ENCODE results near the gene TAS2R31. TPM values are rescaled to one million over a fixed set of nuclear protein-coding genes. Genes with fewer than 3 reads are reported as not detected.

Gene TAS2R31
- total RNA-seq, 1 experiment from 2014 or later = 1.7 TPM

- peak overlapping the region in 2 of 3 experiments; percentile 6 to 60; a peak in 1 of 7 replicates for H3K27ac Mint-ChIP-seq
- H3K27ac ChIP-seq (ENCODE audit: insufficient read length, low read depth, low read length) = no peak overlapping the region
- no peak for DNase-seq
- H3K36me3 Mint-ChIP-seq (ENCODE audit: insufficient read depth in 1 of 3, low read depth in 3 of 3) = no peaks in the 10 kb centered on the region; a peak in 2 of 7 replicates
- H3K4me3 Mint-ChIP-seq = no peak overlapping the region
- no peak overlapping the region for H3K4me2 ChIP-seq (ENCODE audit: insufficient read depth, insufficient read length, low read length)
- H3K27me3 ChIP-seq (ENCODE audit: insufficient read depth, low read length) = no peaks in the 10 kb centered on the region
- H3K9me3 Mint-ChIP-seq = no peaks in the 10 kb centered on the region
- H3K79me1 ChIP-seq (ENCODE audit: insufficient read depth, low read depth, low read length, poor library complexity, severe bottlenecking) = no peaks in the 10 kb centered on the region
- no peak overlapping the region for H3K9ac ChIP-seq (ENCODE audit: extremely low read depth, insufficient read length, low read length)
- H3K23ac ChIP-seq (ENCODE audit: insufficient read length, low read depth, low read length) = no peak overlapping the region
- no peaks in the 10 kb centered on the region for H3K79me2 ChIP-seq (ENCODE audit: insufficient read depth, low read length)
- H3K56ac ChIP-seq (ENCODE audit: insufficient read length, low read depth, low read length) = no peak overlapping the region
- H3K18ac ChIP-seq (ENCODE audit: insufficient read length, low read depth, low read length) = no peak overlapping the region
- TF ChIP-seq, protein P1, sequence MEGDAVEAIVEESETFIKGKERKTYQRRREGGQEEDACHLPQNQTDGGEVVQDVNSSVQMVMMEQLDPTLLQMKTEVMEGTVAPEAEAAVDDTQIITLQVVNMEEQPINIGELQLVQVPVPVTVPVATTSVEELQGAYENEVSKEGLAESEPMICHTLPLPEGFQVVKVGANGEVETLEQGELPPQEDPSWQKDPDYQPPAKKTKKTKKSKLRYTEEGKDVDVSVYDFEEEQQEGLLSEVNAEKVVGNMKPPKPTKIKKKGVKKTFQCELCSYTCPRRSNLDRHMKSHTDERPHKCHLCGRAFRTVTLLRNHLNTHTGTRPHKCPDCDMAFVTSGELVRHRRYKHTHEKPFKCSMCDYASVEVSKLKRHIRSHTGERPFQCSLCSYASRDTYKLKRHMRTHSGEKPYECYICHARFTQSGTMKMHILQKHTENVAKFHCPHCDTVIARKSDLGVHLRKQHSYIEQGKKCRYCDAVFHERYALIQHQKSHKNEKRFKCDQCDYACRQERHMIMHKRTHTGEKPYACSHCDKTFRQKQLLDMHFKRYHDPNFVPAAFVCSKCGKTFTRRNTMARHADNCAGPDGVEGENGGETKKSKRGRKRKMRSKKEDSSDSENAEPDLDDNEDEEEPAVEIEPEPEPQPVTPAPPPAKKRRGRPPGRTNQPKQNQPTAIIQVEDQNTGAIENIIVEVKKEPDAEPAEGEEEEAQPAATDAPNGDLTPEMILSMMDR (conservative IDR thresholded peaks at IDR 0.05) = no peak
- H3K23me2 ChIP-seq (ENCODE audit: insufficient read length, low read depth, low read length, poor library complexity, severe bottlenecking) = no peaks in the 10 kb centered on the region
- H4K8ac ChIP-seq (replicated peaks; ENCODE audit: insufficient read length, low read depth, low read length) = no peak overlapping the region
- H4K20me1 ChIP-seq (ENCODE audit: control insufficient read depth, insufficient read depth, insufficient read length) = no peaks in the 10 kb centered on the region
- H3K4me1 Mint-ChIP-seq = 0 out of 4 replicates have a peak, but pooled peaks cover 0 to 2% of the 10 kb centered on the region in 2 experiments
- no CpG with 5 or more reads among the region's 4 CpGs for WGBS (ENCODE audit: extremely low coverage, insufficient read length, low lambda C conversion rate)
- no peak overlapping the region for H2BK15ac ChIP-seq (ENCODE audit: low read depth, low read length)
- no peak overlapping the region for H2BK20ac ChIP-seq (ENCODE audit: low read depth, low read length, poor library complexity, severe bottlenecking)
- no peaks in the 10 kb centered on the region for H3K9me3 ChIP-seq (ENCODE audit: control insufficient read depth, low read depth, low read length)
- no peaks in the 10 kb centered on the region for H3K27me3 Mint-ChIP-seq (ENCODE audit: low read depth)
- H3T11ph ChIP-seq (ENCODE audit: low read length) = no peak overlapping the region
- no peak overlapping the region for H2BK12ac ChIP-seq (ENCODE audit: insufficient read length, low read depth, low read length)
- no peak overlapping the region for H4K5ac ChIP-seq (ENCODE audit: insufficient read length, low read depth, low read length)
- no peak overlapping the region for H2AFZ ChIP-seq (ENCODE audit: low read length)
- no peak overlapping the region for H3K4ac ChIP-seq (ENCODE audit: low read depth, low read length)
- no peak overlapping the region for H2BK120ac ChIP-seq (ENCODE audit: low read depth, low read length, poor library complexity, severe bottlenecking)
- H3K14ac ChIP-seq (ENCODE audit: insufficient read depth, low read length) = no peak overlapping the region
- no peak overlapping the region for H2AK5ac ChIP-seq (ENCODE audit: insufficient read length, low read length)
- H4K91ac ChIP-seq (ENCODE audit: insufficient read length, low read depth, low read length) = no peak overlapping the region
- no peaks in the 10 kb centered on the region for H3K4me1 ChIP-seq (ENCODE audit: insufficient read depth, low read length)
- H2BK5ac ChIP-seq (ENCODE audit: insufficient read length, low read length) = no peak overlapping the region
These were observed 15.3 kb downstream of the TAS2R31 start for GRCh38 chr12:11015775-11016430.
